ENCODE data around the gene ZNF446. TPM values are rescaled to one million over a fixed set of nuclear protein-coding genes. Genes with fewer than 3 reads are reported as not detected.
"Not testable (repeated sequence)": the region's sequence is repeated elsewhere in the genome, so short reads cannot be mapped to it uniquely, and the experiment has no call there.

The ZNF446 gene
- total RNA-seq, 1 experiment from 2014 or later: 8.7 TPM

DNA sequence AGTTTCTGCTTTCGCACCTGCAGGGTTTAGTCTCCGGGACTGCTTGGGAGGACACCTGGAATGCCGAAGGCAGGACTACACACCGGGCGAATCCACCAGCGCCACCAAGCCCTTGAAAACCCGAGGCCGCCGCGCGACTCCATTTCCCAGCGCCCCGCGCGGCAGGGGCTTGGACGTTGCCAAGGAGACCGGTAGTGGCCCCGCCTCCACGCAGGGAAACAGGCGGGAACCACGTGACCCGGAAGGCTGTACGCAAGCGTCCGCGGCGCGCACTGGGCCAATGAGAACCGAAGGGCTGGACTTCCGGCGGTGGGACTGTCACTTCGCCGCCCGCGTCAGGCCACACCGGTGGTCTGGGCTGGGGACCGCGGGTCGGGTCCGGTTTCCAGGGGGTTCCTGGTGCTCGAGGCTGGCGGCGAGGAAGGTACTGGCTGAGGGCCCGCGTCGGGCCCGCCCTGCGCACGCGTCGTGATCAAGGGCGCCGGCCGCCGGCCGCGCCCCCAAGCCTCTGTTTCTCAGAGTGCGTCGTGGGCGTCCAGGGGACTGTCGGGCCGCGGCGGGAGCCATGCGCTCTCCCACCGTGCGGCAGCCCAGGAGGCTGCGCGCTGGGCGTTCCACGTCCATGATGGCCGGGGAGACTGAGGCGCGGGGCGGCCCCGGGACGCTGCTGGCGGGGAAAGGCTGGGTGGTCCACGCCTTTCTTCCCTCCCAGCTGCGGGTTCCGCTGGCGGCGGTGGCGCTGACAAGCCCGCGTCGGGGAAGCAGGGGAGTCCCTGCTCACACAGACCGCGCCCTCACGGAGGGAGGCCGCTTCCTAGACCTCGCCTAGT is 9.2 kb upstream of the ZNF446 start, which contains the start of gene ZNF324:
ZNF324 (plus strand) TSS at position 321 of the 830 bp plus-strand sequence. CDS start 2,106 bp downstream, outside the sequence.
- in situ Hi-C loops (cut with HindIII; ENCODE audit: low pct_unique_long_range_greater_than_20kb, low sequenced_read_pairs): no loop called here
- peak; percentile 95 for DNase-seq (ENCODE audit: low read depth, low spot score)

DNA sequence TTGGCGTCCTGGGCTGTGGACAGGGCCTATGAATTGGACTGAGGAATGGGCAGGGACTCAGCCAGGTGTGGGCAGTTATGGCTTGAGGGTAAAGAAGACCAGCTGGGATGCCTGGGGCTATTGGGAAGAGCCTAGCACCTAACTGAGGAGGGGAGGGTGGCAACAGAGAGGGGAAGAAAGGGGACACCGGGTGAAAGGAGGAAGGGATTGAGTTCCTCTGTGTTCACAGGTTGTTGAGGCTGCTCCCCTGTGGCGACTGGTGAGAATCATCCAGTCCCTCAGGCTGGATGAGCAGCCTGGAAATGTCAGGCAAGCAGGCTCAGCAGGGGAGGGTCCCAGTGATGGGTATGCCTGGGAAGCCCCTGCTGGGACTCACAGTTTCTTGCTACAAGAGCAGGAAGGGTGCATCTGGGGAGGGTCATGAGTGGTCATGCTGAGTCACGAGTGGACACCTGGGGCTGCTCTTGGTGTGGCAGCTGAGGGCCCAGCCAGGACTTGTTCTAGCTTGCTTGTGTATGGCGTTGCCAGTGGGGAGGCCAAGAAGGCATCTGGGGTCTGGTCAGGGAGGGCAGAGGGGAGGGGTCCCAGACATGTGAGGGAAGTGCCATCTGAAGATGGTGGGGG is 7.8 kb upstream of the ZNF446 start:
- DNase-seq (ENCODE audit: low read depth, low spot score): no peak
- in situ Hi-C loops (cut with HindIII; ENCODE audit: low pct_unique_long_range_greater_than_20kb, low sequenced_read_pairs): no loop called here

DNA sequence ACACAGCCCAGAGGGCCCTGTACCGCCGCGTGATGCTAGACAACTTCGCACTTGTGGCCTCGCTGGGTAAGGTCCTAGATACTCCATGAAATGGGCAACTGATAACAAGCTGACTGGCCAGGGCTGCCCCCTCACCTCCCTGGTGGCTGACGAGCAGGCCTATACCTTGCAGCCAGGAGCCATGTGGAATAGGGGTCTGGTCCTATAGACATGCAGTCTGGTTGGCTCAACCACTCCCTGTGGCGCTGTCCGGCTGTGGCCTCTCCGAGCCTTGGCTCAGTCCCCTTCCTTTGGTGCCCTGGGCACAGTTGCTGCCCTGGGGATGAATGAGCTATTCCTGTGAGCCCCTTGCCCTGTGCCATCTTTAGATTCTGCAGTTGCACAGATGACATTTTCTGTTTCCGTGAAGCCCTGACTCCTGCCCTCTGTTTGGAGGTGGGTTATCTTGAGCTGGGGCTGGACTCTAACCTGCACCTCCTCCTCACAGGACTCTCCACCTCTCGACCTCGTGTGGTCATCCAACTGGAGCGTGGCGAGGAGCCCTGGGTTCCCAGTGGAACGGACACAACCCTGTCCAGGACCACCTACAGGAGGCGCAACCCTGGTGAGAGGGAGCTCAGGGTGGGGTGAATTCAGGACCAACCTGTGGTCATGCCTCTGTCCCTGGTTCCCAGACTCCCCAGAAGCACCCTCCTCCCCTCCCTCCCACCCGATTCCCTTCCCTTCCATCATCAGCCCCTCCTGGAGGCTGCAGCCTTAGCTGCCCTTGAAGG is 6.7 kb upstream of the ZNF446 start:
- in situ Hi-C loops (cut with HindIII; ENCODE audit: low pct_unique_long_range_greater_than_20kb, low sequenced_read_pairs): no loop called here
- no peak for DNase-seq (ENCODE audit: low read depth, low spot score)

DNA sequence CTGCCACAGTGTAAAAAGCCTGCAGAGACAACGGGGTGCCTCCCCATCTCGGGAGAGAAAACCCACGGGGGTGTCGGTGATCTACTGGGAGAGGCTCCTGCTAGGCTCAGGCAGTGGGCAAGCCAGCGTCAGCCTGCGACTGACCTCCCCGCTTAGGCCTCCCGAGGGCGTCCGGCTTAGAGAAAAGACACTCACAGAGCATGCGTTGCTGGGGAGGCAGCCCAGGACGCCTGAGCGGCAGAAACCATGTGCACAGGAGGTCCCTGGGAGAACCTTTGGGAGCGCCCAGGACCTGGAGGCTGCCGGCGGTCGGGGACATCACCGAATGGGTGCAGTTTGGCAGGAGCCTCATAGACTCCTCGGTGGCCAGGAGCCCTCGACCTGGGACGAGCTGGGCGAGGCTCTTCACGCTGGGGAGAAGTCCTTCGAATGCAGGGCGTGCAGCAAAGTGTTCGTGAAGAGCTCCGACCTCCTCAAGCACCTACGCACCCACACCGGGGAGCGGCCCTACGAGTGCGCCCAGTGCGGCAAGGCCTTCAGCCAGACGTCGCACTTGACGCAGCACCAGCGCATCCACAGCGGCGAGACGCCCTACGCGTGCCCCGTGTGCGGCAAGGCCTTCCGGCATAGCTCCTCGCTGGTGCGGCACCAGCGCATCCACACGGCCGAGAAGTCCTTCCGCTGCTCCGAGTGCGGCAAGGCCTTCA is 5.2 kb upstream of the ZNF446 start:
- DNase-seq (ENCODE audit: low read depth, low spot score); in situ Hi-C loops (cut with HindIII; ENCODE audit: low pct_unique_long_range_greater_than_20kb, low sequenced_read_pairs): not testable (repeated sequence)

DNA sequence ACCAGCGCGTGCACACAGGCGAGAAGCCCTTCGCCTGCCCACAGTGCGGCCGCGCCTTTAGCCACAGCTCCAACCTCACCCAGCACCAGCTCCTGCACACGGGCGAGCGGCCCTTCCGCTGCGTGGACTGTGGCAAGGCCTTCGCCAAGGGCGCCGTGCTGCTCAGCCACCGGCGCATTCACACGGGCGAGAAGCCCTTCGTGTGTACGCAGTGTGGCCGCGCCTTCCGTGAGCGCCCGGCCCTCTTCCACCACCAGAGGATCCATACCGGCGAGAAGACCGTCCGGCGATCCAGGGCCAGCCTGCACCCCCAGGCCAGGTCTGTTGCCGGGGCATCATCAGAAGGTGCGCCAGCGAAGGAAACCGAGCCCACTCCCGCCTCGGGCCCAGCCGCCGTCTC is 4.4 kb upstream of the ZNF446 start:
- in situ Hi-C loops (cut with HindIII; ENCODE audit: low pct_unique_long_range_greater_than_20kb, low sequenced_read_pairs): no loop called here

DNA sequence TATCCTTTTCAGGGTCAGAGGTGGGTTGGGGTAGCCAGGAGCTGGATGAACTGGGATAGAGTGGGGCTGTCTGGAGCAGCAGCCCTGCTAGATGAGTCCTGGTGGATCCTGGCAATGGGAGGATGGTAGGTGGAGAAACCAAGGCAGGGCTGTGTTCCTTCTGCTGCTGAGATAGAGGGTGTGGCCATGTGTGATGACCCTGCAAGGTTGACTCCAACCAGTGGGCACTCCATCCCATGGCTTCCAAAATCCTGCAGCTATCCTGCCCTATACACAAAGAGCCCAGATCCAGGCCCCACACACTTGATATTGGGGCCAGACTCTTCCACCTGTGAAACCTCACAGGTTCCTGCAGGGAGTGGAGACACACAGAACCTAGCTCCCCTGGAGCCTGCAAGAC is 2.4 kb upstream of the ZNF446 start:
- in situ Hi-C loops (cut with HindIII; ENCODE audit: low pct_unique_long_range_greater_than_20kb, low sequenced_read_pairs): no loop called here
- DNase-seq (ENCODE audit: low read depth, low spot score): no peak

More for the DNA sequence above, 4.4 kb upstream of the ZNF446 start:
- no peak for DNase-seq (ENCODE audit: low read depth, low spot score)

DNA sequence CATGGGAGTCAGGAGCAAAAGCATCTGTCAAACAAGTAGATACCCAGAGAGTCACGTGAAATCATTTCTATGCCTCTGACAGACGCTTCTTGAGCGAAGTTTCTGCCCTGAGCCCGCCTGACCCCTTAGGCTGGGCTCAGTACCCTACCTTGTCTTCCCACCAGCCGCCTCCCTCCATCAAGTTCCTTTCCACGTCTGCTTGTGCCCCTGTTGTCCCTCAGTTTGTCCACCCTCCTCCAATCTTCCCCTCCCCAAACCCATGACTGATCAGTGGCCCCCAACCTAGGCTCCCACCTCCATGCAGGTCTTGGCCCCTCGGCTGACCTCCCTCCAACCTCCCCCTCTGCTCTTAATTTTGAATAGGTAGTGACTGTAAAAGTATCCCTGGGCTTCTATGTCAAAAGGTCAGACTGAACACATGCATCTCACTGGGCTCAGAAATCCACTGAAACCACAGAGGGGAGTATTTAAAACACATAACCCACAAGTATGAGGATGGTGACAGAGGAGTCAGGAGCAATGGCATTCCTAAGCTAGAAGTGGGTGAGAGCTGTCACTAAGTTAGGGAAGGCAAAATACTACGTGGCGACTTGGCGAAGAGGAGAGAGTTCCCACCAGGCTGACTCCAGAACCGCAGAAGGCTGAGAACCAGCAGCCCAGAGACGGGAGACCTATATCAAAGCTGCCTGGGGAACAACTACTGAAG is 1.7 kb upstream of the ZNF446 start:
- DNase-seq (ENCODE audit: low read depth, low spot score): no peak
- in situ Hi-C loops (cut with HindIII; ENCODE audit: low pct_unique_long_range_greater_than_20kb, low sequenced_read_pairs): no loop called here

DNA sequence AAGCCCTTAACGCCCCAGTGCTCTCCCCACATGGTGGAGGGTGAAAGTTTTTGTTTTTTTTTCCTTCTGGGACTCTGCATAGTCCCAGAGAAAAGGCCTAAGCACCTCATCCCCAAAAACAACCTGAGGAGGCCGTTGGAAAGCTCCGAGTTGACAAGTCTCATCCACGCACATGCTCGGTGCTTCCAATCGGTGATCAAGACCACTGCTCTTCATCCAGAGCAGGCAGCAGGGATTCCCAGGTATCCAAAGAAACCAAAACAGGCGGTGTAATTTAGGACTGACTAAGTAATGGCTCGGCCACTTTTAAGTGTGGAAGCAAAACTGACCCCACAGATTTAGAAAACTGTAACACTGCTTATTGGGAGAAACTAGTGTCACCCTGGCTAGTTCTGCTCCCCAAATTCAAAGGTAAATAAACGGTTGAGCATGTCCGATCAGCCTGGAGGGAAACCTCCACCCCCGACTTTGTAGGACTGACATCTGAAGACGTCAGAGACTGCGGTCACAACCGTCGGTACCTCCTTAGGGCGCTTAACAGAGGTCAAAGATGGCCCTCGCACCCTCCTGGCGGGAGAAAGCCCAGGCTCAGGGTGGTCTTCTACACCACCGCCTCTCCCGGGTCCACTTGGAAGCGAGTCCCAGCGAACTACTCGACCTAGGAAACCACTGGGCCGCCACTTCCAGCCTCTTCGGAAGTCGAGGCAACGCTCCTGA is 997 bp upstream of the ZNF446 start:
- in situ Hi-C loops (cut with HindIII; ENCODE audit: low pct_unique_long_range_greater_than_20kb, low sequenced_read_pairs): no loop called here
- DNase-seq (ENCODE audit: low read depth, low spot score): no peak

DNA sequence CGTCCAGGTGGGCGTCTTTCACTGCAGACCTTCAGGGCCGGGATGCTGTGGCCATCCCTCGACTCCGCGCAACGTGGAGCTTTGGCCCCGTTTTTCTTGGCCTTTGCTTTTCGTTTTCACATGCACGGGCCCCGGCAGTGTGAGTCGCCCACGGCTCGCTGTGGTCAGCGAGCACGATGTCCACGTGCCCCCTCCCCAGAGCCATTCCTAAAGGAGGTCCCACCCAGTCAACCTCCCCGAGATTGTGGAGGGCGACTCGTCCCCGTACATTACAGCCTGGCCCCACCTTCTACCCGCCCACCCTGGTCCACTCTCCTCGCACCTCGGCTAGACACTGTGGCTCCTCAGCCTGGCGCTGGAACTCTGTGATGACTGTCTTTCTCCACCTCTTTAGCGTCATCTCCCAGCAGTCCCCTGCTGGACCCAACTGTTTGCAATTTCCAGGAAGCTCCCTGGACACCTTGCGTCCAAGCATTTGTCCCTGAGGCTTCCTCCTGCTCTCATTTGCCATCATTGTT is 405 bp downstream of the ZNF446 start:
- DNase-seq (ENCODE audit: low read depth, low spot score): no peak
- in situ Hi-C loops (cut with HindIII; ENCODE audit: low pct_unique_long_range_greater_than_20kb, low sequenced_read_pairs): no loop called here

DNA sequence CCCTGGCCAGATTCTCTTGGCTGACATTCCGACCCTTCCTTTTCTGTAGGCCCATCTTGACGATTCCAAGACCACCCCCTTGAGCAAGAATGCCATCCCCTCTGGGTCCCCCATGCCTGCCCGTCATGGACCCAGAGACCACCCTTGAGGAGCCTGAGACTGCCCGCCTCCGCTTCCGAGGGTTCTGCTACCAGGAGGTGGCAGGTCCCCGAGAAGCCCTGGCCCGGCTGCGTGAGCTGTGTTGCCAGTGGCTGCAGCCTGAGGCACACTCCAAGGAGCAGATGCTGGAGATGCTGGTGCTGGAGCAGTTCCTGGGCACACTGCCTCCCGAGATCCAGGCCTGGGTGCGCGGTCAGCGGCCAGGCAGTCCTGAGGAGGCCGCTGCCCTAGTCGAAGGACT is 978 bp downstream of the ZNF446 start:
- DNase-seq (ENCODE audit: low read depth, low spot score): no peak
- in situ Hi-C loops (cut with HindIII; ENCODE audit: low pct_unique_long_range_greater_than_20kb, low sequenced_read_pairs): no loop called here

DNA sequence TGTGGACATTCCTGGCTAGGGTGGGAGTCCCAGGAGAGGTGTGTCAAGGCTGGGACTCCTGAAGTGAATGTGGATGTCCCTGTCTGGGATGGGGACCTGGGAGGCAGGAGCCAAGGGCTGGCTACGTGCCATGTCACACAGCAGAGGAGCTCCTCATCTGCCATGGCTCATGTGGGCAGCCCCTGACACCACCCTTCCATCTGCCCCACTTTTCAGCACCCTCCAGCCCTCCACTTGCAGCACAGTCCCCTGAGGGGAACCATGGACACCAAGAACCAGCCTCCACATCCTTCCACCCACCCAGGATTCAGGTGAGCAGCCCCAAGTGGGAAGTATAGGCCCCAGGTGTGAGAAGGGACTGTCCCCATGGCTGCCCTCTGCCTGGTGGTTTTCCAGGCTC is 1.7 kb downstream of the ZNF446 start:
- no peak for DNase-seq (ENCODE audit: low read depth, low spot score)
- in situ Hi-C loops (cut with HindIII; ENCODE audit: low pct_unique_long_range_greater_than_20kb, low sequenced_read_pairs): no loop called here

DNA sequence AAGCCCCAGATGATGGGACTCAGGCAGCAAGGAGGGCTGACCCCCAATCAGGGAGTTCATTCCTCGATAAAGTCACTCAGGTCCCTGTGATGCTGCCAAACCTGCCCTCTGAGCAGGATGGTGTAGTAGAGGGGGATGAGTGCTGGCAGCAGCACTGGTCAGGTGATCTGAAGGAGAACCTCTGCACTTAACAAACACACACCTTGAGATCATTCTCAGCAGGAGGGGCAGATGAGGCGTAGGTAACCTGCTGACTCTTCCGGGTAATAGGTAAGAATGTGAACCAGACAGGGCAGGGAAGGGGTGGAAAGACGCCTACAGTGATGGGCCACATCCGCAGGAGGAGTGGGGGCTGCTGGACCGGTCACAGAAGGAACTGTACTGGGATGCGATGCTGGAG is 3.2 kb downstream of the ZNF446 start:
- in situ Hi-C loops (cut with HindIII; ENCODE audit: low pct_unique_long_range_greater_than_20kb, low sequenced_read_pairs): no loop called here
- no peak for DNase-seq (ENCODE audit: low read depth, low spot score)

DNA sequence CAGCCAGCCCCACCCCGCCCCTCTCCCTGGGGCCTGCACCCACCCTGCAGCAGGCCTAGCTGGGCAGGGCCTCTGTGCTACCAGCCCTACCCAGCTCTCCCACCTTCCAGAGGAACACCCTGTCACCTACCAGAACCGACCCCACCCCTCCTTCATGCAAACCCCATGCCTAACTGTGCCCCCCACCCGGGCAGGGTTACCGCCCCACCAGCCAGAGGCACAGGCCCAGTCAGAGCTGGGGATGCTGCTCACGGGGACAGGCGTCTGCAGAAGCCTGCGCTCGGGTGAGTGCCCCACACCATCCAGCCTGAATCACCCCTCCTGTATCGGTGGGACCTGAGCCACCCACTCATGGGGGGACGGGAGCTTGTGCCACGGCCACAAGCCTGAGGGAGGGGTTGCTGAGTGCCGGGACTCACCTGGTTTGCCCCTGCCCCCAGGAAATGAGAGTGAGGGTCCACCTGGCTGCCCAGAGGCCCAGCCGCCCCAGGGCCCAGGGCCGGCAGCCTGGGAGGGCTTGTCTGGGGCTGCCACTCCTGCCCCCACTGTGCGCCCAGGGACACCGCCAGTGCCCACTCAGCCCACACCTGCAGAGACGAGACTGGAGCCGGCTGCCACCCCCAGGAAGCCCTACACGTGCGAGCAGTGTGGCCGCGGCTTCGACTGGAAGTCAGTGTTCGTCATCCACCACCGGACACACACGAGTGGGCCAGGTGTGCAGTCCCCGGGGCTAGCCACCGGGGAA is 3.8 kb downstream of the ZNF446 start:
- no peak for DNase-seq (ENCODE audit: low read depth, low spot score)
- in situ Hi-C loops (cut with HindIII; ENCODE audit: low pct_unique_long_range_greater_than_20kb, low sequenced_read_pairs): no loop called here

DNA sequence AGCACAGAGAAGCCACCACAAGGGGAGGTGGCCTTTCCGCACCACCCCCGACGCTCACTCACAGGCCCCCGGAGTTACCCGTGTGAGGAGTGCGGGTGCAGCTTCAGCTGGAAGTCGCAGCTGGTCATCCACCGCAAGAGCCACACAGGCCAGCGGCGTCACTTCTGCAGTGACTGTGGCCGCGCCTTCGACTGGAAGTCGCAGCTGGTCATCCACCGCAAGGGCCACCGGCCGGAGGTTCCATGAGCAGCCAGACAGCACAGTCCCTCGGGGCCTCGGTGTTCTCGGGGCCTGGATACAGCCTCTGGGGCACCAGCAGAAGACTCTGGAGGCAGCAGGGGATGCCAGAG is 4.3 kb downstream of the ZNF446 start:
- DNase-seq (ENCODE audit: low read depth, low spot score): no peak
- in situ Hi-C loops (cut with HindIII; ENCODE audit: low pct_unique_long_range_greater_than_20kb, low sequenced_read_pairs): no loop called here

DNA sequence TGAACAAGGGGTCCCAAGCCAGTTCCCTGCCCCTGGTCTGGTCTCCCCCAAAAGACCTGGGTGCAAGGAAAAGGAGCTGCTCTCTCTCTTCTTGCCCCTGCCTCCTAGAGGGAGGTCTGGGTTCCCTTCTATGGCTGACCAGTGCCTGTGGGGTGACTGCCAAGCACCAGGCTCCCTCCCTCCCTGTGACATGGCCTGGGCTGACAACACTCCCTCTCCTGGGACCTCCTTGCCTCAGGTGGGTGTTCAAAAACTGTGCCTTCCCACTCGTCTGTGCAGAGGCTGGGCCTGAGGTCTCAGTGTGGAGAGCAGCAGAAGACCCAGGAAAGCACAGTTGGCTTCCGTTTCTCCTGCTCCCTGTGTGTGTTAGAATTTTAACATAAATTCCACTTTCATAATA is 4.7 kb downstream of the ZNF446 start:
- DNase-seq (ENCODE audit: low read depth, low spot score): no peak
- in situ Hi-C loops (cut with HindIII; ENCODE audit: low pct_unique_long_range_greater_than_20kb, low sequenced_read_pairs): no loop called here

DNA sequence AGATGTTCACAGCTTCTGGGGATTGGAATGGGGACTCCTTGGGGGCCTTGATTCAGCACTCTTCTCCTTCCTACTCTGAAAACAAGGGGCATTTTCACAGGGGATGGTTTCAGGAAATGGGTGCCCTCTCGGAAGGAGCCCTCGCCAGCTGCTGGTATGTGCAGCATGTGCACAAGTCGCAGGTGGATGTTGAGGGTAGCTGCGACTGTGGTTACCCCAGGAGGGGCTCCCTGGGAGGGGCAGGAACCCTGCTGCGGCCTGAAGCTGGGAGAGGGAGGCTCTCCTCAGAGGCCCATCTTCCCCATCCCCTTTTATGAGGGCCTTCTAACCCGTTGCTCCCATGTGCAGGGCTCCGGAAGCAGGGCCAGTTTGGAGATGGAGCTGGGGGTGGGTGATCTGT is 6.2 kb downstream of the ZNF446 start:
- DNase-seq (ENCODE audit: low read depth, low spot score): no peak
- in situ Hi-C loops (cut with HindIII; ENCODE audit: low pct_unique_long_range_greater_than_20kb, low sequenced_read_pairs): no loop called here
